HL-60 (cell line): ENCODE results near the gene GFER.

Experiments used
- DNase-seq, 2 experiments: peaks; one replicate each; pipeline ENCODE4 v3.0.0-alpha.2; 2010 to 2020; ENCODE audit warnings: low read depth in 1 of 2, low spot score in 1 of 2
- H3K27ac ChIP-seq: fragments of 250-450 bp; sonication (Bioruptor Pico); replicated peaks from 2 replicates; pipeline ENCODE4 v1.5.1; 2020; ENCODE audit warnings: mild to moderate bottlenecking, moderate library complexity
- H3K27me3 ChIP-seq: fragments of 250-450 bp; sonication (Bioruptor Pico); 2 replicates; pipeline ENCODE4 v1.5.1; 2021; ENCODE audit warnings: mild to moderate bottlenecking, moderate library complexity; ENCODE audit not compliant: insufficient read depth, poor library complexity, severe bottlenecking
- H3K4me3 ChIP-seq: replicated peaks from 2 replicates; pipeline ENCODE4 v1.5.1; 2011; ENCODE audit warnings: mild to moderate bottlenecking, control low read depth, low read length; ENCODE audit not compliant: insufficient read depth
- CTCF ChIP-seq: IDR thresholded peaks from one replicate; pipeline ENCODE4 v1.5.1; 2011; ENCODE audit warnings: low read length, control low read depth, inconsistent platforms; ENCODE audit not compliant: insufficient read depth
- GABPA ChIP-seq: IDR thresholded peaks from 2 replicates; pipeline ENCODE4 v1.6.1; 2012; ENCODE audit warnings: low read depth
- POLR2AphosphoS5 ChIP-seq: IDR thresholded peaks from 2 replicates; pipeline ENCODE4 v1.6.1; 2012; ENCODE audit warnings: low read depth
- REST ChIP-seq: IDR thresholded peaks from 2 replicates; pipeline ENCODE4 v1.6.1; 2012; ENCODE audit warnings: low read depth; ENCODE audit not compliant: insufficient replicate concordance
- SPI1 ChIP-seq: IDR thresholded peaks from 2 replicates; pipeline ENCODE4 v1.6.1; 2012; ENCODE audit warnings: low read depth, mild to moderate bottlenecking, borderline replicate concordance

GFER gene

GRCh38 chr16:1949507-1949906, 34.5 kb upstream of the GFER start:
- Histone ChIP-seq H3K27me3 (no peaks in the 10 kb centered on the region), H3K4me3 (no peak overlapping the region), H3K27ac (no peak overlapping the region)
- no peak for TF ChIP-seq GABPA
- TF ChIP-seq SPI1: no peak
- no peak for TF ChIP-seq POLR2AphosphoS5
- TF ChIP-seq REST: no peak
- no peak for TF ChIP-seq CTCF
- DNase-seq: no peak

- H3K27me3 ChIP-seq: no peaks in the 10 kb centered on the region
- TF ChIP-seq SPI1: no peak
- no peak for TF ChIP-seq CTCF
- TF ChIP-seq GABPA: no peak
- no peak for TF ChIP-seq POLR2AphosphoS5
- TF ChIP-seq REST: no peak
- H3K4me3 ChIP-seq: no peak overlapping the region
- no peak overlapping the region for H3K27ac ChIP-seq
- no peak for DNase-seq
Measured at GRCh38 chr16:1950047-1950446, 33.9 kb upstream of the GFER start.

- Histone ChIP-seq H3K4me3 (no peak overlapping the region), H3K27me3 (no peaks in the 10 kb centered on the region), H3K27ac (no peak overlapping the region)
- DNase-seq: no peak
- TF ChIP-seq POLR2AphosphoS5 (no peak), GABPA (no peak), SPI1 (no peak), REST (no peak), CTCF (no peak)
Measured at GRCh38 chr16:1950559-1950958, 33.4 kb upstream of the GFER start.
